ENCODE data around the gene CENPS.

Gene CENPS

DNA sequence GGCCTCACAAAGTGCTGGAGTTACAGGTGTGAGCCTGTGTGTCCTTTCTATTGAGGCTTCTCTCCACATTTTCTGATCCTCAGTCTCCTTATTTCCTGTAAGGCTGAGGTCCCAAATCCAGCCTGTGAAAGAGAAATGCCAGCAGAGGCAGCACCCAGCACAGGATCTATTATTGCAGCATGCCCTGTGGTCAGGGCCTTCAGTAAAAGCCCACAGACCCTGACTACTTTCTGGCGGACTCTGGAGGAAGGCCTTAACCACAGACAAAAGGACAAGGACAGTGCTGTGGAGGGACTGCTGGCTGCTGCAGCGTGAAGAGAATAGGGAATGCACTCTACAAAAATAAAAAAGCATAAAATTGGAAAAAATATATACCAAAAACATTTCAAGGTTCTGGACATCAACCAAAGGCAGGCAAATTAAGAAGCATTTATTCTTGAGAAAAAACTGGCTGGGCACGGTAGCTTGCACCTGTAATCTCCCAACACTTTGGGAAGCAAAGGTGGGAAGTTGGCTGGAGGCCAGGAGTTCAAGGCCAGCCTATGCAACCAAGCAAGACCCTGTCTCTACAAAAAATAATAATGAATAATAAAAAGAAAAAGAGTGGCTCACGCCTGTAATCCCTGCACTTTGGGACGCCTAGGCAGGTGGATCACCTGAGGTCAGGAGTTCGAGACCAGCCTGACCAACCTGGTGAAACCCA is 40.8 kb upstream of the CENPS start:
- DNase-seq (ENCODE audit: low read depth, low spot score): no peak
- no peak overlapping the region for H3K9ac ChIP-seq (ENCODE audit: insufficient read length)
- TF ChIP-seq POLR2AphosphoS5 (IDR thresholded peaks at IDR 0.05; ENCODE audit: borderline replicate concordance, low read depth, low read length) (no peak), FOXP2 (optimal IDR thresholded peaks at IDR 0.05; ENCODE audit: control extremely low read depth, extremely low read length, insufficient read depth) (no peak), EZH2 (IDR thresholded peaks at IDR 0.05) (no peak)
- no peaks in the 10 kb centered on the region for H3K9me3 ChIP-seq (ENCODE audit: low read depth, low read length)
- H3K4me3 ChIP-seq: no peak overlapping the region
- H3K36me3 ChIP-seq (ENCODE audit: insufficient read depth, low read length): no peaks in the 10 kb centered on the region
- peak overlapping the region; percentile 46 for H3K27ac ChIP-seq

GRCh38 chr1:10396870-10397269 is 33.4 kb upstream of the CENPS start:
- Histone ChIP-seq H3K4me3 (no peak overlapping the region), H3K9ac (ENCODE audit: insufficient read length) (no peak overlapping the region), H3K9me3 (ENCODE audit: low read depth, low read length) (no peaks in the 10 kb centered on the region), H3K36me3 (ENCODE audit: insufficient read depth, low read length) (peaks cover 13% of the 10 kb centered on the region), H3K27ac (no peak overlapping the region)
- TF ChIP-seq EZH2 (IDR thresholded peaks at IDR 0.05) (no peak), POLR2AphosphoS5 (IDR thresholded peaks at IDR 0.05; ENCODE audit: borderline replicate concordance, low read depth, low read length) (no peak), FOXP2 (optimal IDR thresholded peaks at IDR 0.05; ENCODE audit: control extremely low read depth, extremely low read length, insufficient read depth) (no peak)
- no peak for DNase-seq (ENCODE audit: low read depth, low spot score)

DNA sequence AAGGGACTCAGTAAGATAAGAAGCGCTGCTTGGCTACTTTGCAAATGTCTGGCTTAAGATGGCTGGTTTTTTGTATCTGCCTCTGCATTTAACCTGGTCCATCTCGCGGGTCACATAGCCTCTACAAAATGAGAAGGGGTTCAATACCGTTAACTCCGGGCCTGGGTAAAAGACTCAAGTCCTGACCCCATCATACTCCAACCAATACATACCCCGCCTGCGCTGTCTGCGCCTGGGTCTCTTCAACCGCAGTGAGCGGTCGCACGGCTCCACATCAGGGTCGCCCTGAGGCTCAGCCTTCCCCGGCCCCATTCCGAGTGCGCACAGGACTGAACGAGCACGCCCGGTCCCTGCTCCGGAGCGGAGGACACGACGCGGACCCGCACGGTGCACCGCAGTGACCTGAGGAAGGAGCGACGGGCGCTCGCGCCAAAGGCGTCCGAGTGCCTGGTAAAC is 31.9 kb upstream of the CENPS start:
- Histone ChIP-seq H3K9me3 (ENCODE audit: low read depth, low read length) (no peaks in the 10 kb centered on the region), H3K27ac (no peak overlapping the region), H3K36me3 (ENCODE audit: insufficient read depth, low read length) (peaks cover 27% of the 10 kb centered on the region), H3K4me3 (peak overlapping the region; percentile 93), H3K9ac (ENCODE audit: insufficient read length) (peak overlapping the region; percentile 72)
- no peak for TF ChIP-seq EZH2 (IDR thresholded peaks at IDR 0.05)
- TF ChIP-seq FOXP2 (optimal IDR thresholded peaks at IDR 0.05; ENCODE audit: control extremely low read depth, extremely low read length, insufficient read depth): peak; percentile 17
- TF ChIP-seq POLR2AphosphoS5 (IDR thresholded peaks at IDR 0.05; ENCODE audit: borderline replicate concordance, low read depth, low read length): no peak
- no peak for DNase-seq (ENCODE audit: low read depth, low spot score)

- H3K9me3 ChIP-seq (ENCODE audit: low read depth, low read length): no peaks in the 10 kb centered on the region
- peak within 1 kb of the TSS; percentile 81 for H3K9ac ChIP-seq (ENCODE audit: insufficient read length)
- TF ChIP-seq POLR2AphosphoS5 (IDR thresholded peaks at IDR 0.05; ENCODE audit: borderline replicate concordance, low read depth, low read length) (peak; percentile 96), EZH2 (IDR thresholded peaks at IDR 0.05) (no peak), FOXP2 (optimal IDR thresholded peaks at IDR 0.05; ENCODE audit: control extremely low read depth, extremely low read length, insufficient read depth) (peak; percentile 3)
- 0 out of 2 replicates have a peak within 1 kb of the TSS, but pooled peaks have one; percentile 57 for H3K27ac ChIP-seq
- DNase-seq (ENCODE audit: low read depth, low spot score): peak; percentile 75
- H3K4me3 ChIP-seq: peak within 1 kb of the TSS; percentile 93
- H3K36me3 ChIP-seq (ENCODE audit: insufficient read depth, low read length): peaks cover 33% of the 10 kb centered on the region
These were observed 31.3 kb upstream of the CENPS start, which contains the start of gene PGD for GRCh38 chr1:10398734-10399443. Gene PGD (plus strand): TSS chr1:10399064. CDS start chr1:10399118, 54 bp downstream.

DNA sequence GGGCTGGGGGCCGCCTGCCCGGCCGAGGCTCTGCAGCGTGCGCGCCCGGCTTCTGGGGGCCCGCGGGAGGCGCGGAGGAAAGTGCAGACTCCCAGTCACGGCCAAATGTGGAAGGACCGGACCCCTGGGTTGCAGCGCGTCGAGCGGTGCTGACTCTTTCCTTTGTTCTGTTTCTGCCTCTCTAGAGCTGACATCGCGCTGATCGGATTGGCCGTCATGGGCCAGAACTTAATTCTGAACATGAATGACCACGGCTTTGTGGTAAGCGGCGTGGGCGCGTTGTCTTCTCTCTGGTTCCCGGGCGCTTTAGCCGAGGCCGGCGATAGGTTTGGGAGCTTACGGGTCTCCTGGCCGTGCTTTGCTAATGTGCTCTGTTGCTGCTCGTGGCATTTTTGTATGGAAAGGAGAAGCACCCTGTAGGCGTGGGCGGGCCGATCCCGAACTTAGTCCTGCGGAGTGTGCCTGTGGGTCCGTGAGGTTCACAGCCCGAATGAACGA is 30.7 kb upstream of the CENPS start:
- H3K27ac ChIP-seq: no peak overlapping the region
- DNase-seq (ENCODE audit: low read depth, low spot score): no peak
- TF ChIP-seq FOXP2 (optimal IDR thresholded peaks at IDR 0.05; ENCODE audit: control extremely low read depth, extremely low read length, insufficient read depth): no peak
- TF ChIP-seq EZH2 (IDR thresholded peaks at IDR 0.05): no peak
- no peak for TF ChIP-seq POLR2AphosphoS5 (IDR thresholded peaks at IDR 0.05; ENCODE audit: borderline replicate concordance, low read depth, low read length)

GRCh38 chr1:10400013-10400412 is 30.2 kb upstream of the CENPS start:
- Histone ChIP-seq H3K4me3 (peak overlapping the region; percentile 93), H3K27ac (no peak overlapping the region), H3K36me3 (ENCODE audit: insufficient read depth, low read length) (peaks cover 44% of the 10 kb centered on the region), H3K9ac (ENCODE audit: insufficient read length) (peak overlapping the region; percentile 81), H3K9me3 (ENCODE audit: low read depth, low read length) (no peaks in the 10 kb centered on the region)
- no peak for DNase-seq (ENCODE audit: low read depth, low spot score)
- no peak for TF ChIP-seq EZH2 (IDR thresholded peaks at IDR 0.05)
- no peak for TF ChIP-seq FOXP2 (optimal IDR thresholded peaks at IDR 0.05; ENCODE audit: control extremely low read depth, extremely low read length, insufficient read depth)
- TF ChIP-seq POLR2AphosphoS5 (IDR thresholded peaks at IDR 0.05; ENCODE audit: borderline replicate concordance, low read depth, low read length): no peak

More for the DNA sequence above, 30.7 kb upstream of the CENPS start:
- H3K4me3 ChIP-seq: peak overlapping the region; percentile 93
- H3K9me3 ChIP-seq (ENCODE audit: low read depth, low read length): no peaks in the 10 kb centered on the region
- peaks cover 39% of the 10 kb centered on the region for H3K36me3 ChIP-seq (ENCODE audit: insufficient read depth, low read length)
- H3K9ac ChIP-seq (ENCODE audit: insufficient read length): peak overlapping the region; percentile 81

DNA sequence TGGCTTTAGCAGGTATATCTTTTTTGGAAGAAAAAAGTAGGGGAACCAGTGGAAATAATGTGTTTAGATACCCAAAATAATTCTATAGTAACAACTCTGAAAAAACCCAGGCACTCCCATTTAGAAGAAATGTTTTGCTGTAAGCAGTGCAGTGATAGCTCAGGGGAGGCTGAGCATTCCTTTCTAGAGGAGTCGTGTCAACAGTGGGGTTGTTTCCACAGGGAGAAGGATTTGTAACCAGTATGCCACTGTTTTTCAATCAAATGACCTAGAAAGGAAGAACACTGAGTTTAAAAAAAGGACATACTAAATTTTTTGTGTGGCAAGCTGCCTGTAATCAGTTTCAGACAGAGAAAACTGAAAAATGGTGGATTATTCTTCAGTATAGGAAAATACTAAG is 29.0 kb upstream of the CENPS start:
- no peaks in the 10 kb centered on the region for H3K9me3 ChIP-seq (ENCODE audit: low read depth, low read length)
- peak overlapping the region; percentile 93; the same call in 1 of the 2 replicates for H3K4me3 ChIP-seq
- H3K27ac ChIP-seq: peak overlapping the region; percentile 67
- peaks cover 57% of the 10 kb centered on the region for H3K36me3 ChIP-seq (ENCODE audit: insufficient read depth, low read length)
- DNase-seq (ENCODE audit: low read depth, low spot score): no peak
- peak overlapping the region; percentile 37 for H3K9ac ChIP-seq (ENCODE audit: insufficient read length)
- TF ChIP-seq EZH2 (IDR thresholded peaks at IDR 0.05) (no peak), POLR2AphosphoS5 (IDR thresholded peaks at IDR 0.05; ENCODE audit: borderline replicate concordance, low read depth, low read length) (no peak), FOXP2 (optimal IDR thresholded peaks at IDR 0.05; ENCODE audit: control extremely low read depth, extremely low read length, insufficient read depth) (no peak)

DNA sequence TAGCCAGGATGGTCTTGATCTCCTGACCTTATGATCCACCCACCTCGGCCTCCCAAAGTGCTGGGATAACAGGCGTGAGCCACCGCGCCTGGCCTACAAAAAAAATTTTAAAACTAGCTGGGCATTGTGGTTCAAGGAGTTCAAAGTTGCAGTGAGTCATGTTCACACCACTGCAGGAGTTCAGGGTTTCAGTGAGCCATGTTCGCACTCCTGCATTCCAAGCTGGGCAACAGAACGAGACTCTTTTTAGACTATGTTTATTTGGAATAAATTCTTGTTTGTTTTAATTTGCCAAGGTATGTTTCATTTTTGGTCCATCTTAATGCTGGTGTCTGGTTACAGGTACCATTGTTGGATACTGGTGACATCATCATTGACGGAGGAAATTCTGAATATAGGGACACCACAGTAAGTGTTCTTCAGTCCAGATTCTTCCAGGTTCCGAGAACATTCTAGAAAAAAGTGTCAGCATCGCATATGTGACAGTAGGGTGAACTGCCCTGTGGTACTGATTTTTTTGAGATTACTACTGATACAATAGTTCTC is 27.4 kb upstream of the CENPS start:
- Histone ChIP-seq H3K27ac (no peak overlapping the region), H3K4me3 (no peak overlapping the region), H3K9ac (ENCODE audit: insufficient read length) (no peak overlapping the region), H3K36me3 (ENCODE audit: insufficient read depth, low read length) (peaks cover 72% of the 10 kb centered on the region), H3K9me3 (ENCODE audit: low read depth, low read length) (no peaks in the 10 kb centered on the region)
- TF ChIP-seq FOXP2 (optimal IDR thresholded peaks at IDR 0.05; ENCODE audit: control extremely low read depth, extremely low read length, insufficient read depth): no peak
- no peak for TF ChIP-seq EZH2 (IDR thresholded peaks at IDR 0.05)
- TF ChIP-seq POLR2AphosphoS5 (IDR thresholded peaks at IDR 0.05; ENCODE audit: borderline replicate concordance, low read depth, low read length): no peak
- DNase-seq (ENCODE audit: low read depth, low spot score): no peak

Measured in SK-N-MC (cell line).